NCI-H2196 (cell line): ENCODE data around the gene AATK.

Experiments used
- DNase-seq: peaks from one replicate; lab custom pipeline; 2025; ENCODE audit not compliant: unreplicated experiment; lab: John Stamatoyannopoulos, UW

The AATK gene

GRCh38 chr17:81197409-81197795, 31.4 kb upstream of the AATK start:
- DNase-seq, result no peak

- DNase-seq, result no peak
Measured at GRCh38 chr17:81196505-81197408, 30.7 kb upstream of the AATK start.

- no peak for DNase-seq
Measured at GRCh38 chr17:81195941-81196495, 30.0 kb upstream of the AATK start.

GRCh38 chr17:81194941-81195901, 29.2 kb upstream of the AATK start:
- DNase-seq, result no peak

GRCh38 chr17:81194225-81194760, 28.3 kb upstream of the AATK start:
- no peak for DNase-seq

- DNase-seq, result no peak
Measured at GRCh38 chr17:81193470-81194224, 27.6 kb upstream of the AATK start.

GRCh38 chr17:81193051-81193410, 27.0 kb upstream of the AATK start:
- DNase-seq, result no peak

- no peak for DNase-seq
Measured at GRCh38 chr17:81192386-81193050, 26.5 kb upstream of the AATK start.

- DNase-seq, result no peak
Measured at GRCh38 chr17:81191646-81192045, 25.6 kb upstream of the AATK start.

GRCh38 chr17:81191116-81191515, 25.1 kb upstream of the AATK start:
- DNase-seq, result no peak

- no peak for DNase-seq
Measured at GRCh38 chr17:81190591-81190990, 24.6 kb upstream of the AATK start.

- no peak for DNase-seq
Measured at GRCh38 chr17:81189670-81190530, 23.9 kb upstream of the AATK start.

GRCh38 chr17:81189016-81189415, 23.0 kb upstream of the AATK start:
- DNase-seq, result no peak

GRCh38 chr17:81188491-81188840, 22.4 kb upstream of the AATK start:
- no peak for DNase-seq

- DNase-seq, result no peak
Measured at GRCh38 chr17:81187586-81188490, 21.8 kb upstream of the AATK start.

- no peak for DNase-seq
Measured at GRCh38 chr17:81187120-81187519, 21.1 kb upstream of the AATK start.

GRCh38 chr17:81186203-81186602, 20.2 kb upstream of the AATK start:
- no peak for DNase-seq

- no peak for DNase-seq
Measured at GRCh38 chr17:81184555-81184954, 18.5 kb upstream of the AATK start.
